Stimulated activated CD4-positive, alpha-beta T cell treated with anti-CD3 and anti-CD28 coated beads, TNF-alpha, amount 100 ng/mL, for 48 hours (primary cell): Measurements from ENCODE around the gene SCFD2.
"Not testable (repeated sequence)": the region's sequence is repeated elsewhere in the genome, so short reads cannot be mapped to it uniquely, and the experiment has no call there.

Experiments
- DNase-seq, 3 donors: peaks; one replicate each; pipeline ENCODE4 v3.0.0-alpha.2; 2020; ENCODE audit warnings: low read depth in 3 of 3

SCFD2 gene

DNA sequence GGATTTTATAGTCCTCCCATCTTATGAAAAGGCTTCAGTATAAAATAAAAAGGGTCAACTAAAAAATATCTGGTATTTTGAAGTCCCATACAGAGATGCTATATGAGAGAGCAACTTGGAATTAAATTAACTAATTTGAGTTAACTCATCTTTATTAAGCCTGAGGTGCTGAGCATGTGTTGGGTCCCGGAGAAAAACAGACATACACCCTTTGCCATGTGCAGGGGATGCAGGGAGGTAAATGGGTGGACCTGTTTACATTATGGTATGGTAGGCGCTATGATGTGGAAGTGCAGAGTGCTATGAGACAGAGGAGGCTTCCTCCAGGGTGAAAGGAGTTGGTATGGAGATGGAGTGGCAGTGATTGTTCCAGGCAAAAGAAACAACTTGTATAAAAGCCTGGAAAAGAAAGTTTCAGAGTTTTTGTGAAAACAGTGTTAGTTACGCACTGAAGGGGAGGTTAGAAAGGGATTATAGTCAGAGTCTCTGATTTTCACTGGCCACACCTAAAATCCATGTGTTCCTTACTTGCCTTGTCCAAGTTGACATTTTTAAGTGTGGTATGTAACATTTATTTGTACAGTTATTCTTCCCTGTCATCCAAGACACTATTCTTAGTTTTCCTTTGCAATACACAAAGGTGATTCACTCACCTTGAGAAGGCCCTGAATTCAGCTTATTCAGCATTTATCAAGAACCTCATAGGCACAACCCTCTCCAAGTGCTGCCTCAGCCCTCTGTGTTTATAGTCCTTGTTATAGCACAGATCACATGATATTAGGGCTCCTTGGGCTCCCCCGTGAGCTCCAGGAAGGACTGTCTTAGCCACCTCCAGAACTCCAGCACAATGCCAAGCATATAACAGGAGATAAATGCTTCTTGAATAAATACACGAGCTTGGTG is 351.7 kb downstream of the SCFD2 start:
- no peak for DNase-seq

DNA sequence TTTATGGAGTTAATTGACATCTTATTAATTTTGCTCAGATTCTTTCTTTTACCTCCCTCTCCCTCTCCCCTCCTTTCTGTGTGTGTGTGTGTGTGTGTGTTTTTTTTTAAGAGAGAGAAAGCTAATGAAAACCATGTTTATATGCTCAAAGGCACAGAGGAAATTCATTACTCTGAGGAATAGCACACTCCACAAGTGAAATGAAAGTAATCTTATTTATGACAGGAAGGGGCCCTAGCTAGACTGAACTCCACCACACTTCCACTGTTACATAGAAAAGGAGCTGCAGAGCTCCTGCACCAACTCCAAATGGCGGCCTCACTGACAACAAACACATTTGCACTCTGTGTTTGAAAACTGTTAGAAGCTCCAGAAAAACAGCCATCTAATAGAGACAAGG is 353.1 kb downstream of the SCFD2 start:
- no peak for DNase-seq

DNA sequence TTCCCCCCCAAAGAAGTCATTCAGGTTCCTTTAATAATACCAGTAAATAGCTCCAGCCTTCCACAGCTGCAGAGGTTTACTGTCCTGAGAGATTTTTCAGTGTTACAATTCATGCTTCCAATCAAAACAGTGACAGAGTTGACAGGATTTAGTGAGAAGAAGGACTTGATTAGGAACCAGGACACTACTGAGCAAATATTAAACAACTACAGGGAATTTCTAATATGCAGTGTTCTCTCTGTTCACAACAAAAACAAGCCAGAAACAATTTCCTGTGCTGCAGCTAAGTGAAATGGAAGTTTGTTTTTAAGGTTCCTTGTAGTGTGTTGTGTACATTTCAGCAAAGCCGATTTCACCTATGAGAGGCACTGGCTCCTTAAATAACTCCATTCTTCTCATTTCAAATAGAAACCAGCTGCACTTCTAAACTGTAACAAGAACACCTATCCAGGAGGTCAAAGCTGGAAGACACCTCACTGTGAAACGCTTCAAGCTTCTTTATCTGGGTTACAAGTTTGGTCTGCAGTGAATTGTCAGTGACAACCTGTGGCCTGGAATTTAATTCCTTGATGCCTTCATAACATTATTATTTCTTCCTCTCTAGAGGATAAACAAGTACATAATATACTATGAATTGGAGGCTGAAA is 354.5 kb downstream of the SCFD2 start:
- DNase-seq, result no peak

DNA sequence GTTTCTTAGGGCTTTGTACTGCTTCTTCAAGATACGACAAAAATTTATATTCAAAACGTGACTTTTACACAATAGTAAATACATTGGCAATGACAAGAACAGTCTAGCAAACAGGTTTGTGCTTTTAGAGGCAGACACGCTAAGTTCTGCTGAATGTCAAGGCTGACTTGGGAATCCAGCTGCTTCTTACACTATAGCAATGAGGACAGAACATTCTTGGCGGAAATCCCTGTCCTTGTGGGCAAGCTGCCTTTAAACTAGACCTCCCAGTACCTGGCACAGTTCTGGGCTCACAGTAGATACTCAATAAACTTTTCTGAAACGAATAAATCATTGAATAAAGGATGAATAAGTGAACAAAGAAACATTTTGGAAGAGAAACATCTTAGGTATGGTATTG is 355.5 kb downstream of the SCFD2 start:
- no peak for DNase-seq

DNA sequence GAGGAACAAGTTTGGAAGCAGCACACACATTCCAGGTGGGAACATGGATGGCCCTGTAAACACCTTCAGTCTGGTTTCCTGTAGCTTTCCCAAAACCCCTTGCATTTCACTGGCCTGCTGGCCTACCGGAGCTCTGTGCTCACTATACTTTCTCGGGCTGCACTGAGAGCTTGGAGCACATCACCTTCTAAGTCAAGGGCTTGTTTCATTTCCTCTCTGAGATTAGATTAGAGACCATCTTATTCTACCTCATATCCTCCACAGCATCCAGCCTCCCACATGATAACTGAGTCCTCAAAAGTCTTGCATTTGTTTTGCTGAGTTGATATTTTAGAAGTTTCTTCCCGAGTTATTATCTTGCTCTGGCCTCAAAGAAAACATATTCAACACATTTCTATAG is 356.0 kb downstream of the SCFD2 start:
- no peak for DNase-seq

DNA sequence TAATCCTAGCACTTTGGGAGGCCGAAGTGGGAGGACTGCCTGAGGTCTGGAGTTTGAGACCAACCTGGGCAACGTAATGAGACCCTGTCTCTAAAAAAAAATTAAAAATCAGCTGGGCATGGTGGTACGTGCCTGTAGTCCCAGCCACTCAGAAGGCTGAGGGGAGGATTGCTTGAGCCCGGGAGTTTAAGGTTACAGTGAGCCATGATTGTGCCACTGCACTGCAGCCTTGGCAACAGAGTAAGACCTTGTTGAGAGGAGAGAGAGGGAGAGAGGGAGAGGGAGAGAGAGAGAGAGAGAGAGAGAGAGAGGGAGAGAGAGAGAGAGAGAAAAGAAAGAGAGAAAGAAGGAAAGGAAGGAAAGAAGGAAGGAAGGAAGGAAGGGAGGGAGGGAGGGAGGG is 358.8 kb downstream of the SCFD2 start:
- DNase-seq, result no peak

DNA sequence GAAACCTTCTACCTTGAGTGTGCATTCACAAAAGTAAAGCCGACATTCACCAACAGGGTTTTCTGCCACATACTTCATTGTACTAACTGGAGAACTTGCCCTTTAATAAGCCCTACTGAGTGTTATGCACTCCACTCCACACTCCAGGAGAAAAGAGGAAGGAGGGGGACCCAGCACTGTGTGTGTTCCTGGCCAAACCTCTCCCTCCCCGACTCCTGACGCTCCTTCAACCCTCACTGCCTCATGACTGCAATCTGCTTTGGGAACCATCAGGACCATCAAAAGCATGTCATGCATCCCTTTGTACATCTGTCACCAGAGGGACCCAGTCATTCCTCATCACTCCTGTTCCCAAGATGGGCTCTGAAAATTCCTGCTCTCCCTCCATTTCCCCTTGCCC is 360.1 kb downstream of the SCFD2 start:
- DNase-seq, result no peak

DNA sequence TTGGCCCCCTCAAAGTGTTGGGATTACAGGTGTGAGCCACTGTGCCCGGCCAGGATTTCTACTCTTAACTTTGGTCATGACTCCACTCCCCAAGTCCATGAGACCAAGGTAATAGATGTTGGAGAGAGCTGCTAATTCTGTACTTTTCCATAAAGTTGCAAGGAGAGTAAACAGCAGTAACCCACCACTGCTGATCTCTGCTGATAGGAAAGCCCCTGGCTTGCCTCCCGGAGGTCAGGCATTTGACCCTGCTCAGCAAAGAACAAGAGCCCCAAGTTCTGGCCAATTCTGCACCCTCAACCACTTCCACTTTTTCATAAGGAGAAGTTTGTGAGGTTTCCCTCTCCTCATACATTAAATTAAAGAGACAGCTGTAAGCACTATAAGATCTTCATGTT is 360.7 kb downstream of the SCFD2 start:
- DNase-seq, result no peak

DNA sequence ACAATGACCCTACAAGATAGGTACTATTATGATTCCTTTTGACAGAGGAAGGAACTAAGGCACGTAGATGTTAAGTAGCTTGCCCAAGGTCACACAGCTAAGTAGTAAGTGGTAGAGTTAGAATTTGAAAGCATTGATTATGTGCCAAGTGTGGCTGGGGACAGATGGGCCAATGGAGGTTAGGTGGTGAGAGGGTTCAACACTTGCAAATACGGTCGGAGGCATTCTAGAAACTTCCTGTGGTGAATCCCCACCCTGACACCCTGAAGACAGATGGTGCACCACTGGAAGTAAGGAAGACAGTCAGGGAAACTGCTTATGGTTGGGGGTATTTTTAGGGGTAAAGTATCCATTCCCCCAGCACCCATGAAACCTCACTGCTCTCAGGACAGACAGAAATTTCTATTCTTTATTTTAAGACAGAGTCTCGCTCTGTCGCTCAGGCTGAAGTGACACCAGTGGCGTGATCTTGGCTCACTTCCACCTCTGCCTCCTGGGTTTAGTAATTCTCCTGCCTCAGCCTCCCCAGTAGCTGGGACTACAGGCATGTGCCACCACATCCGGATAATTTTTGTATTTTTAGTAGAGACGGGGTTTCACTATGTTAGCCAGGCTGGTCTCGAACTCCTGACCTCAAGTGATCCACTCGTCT is 361.2 kb downstream of the SCFD2 start:
- DNase-seq, result no peak

DNA sequence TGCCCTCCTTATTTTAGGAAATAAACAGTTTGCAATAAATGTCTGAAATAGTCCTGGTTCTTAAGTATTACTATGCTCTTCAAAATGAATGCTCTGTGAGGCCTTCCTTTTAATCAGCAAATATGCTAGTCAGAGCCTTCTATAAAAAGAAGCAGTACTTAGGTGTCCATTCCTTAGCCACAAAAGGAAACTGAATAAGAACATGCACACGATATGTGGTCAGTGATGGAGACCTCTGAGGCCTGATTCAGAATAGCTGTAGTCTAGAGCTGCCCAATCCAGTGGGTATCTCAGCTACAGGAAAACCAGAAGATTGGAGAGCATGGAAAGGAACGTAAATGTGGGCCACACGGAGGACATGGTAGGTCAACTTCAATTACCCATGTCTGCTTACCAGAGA is 361.9 kb downstream of the SCFD2 start:
- no peak for DNase-seq

DNA sequence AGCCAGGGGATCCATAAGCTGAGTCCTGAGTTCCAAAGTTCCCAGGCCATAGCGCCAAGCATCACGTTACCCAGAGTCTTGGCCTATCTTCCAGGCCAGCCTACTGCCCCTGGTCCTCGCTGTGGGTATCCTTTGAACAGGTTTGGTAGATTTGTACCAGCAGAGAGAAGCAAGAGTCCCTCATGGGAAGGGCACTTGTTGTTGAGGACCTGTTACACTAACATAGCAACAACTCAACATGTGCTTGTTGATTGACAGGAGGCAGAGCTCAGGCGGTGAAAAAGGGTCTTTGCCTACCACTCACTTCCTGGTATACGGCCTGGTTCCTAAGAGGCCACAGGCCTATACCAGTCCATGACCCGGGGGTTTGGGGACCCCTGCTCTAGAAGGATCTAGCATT is 365.3 kb downstream of the SCFD2 start:
- DNase-seq, result no peak

DNA sequence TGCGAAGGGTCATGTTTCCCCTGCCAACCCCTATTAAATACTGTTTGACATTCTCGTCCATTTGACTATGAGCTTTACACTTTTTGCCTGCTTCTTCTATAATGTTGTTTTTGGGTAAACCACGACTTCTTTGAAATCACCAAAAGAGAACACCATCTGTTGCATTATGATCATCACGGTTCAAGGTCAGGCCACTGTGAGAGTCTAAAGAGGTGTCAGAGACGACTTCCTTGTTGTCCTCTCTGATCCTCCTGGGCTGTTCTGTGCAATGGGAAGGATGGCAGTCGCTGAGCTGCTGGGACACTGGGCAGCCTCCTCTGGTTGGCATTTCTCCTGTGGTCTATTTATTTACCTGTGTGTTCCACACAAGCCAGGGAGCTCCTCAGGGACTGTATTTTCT is 366.2 kb downstream of the SCFD2 start:
- DNase-seq, result no peak

DNA sequence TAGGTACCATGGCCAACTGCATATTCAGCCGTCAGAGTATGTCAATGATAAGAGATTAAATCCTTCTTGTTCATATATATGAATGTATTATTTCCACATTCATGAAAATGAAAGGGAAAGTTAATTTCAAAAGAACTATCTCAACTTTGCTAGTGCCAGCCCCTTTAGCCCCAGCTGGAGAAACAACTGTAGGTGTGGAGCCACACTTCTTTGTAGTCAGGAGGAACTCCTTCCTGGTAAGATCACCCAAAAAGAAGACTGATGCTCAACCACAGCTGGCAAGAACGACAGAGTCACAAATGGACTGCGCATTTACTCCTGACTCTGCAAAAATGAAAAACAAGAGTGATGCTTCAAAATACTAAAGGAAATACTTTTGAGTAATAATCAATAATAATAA is 367.4 kb downstream of the SCFD2 start:
- DNase-seq, result no peak

DNA sequence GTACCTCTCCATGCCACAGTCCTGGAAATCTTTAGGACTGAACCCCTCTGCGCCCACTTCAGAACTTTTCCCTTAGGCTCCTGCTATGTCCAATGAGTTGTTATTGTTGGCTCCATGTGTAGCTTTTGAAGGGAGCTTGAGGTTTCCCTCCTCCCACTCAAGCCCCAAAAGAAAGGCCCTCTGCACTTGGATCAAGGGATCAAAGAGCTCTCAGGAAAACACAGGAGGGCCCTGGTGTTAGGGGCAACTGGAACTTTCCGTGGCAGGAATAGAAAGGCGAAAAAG is 368.8 kb downstream of the SCFD2 start:
- no peak for DNase-seq

DNA sequence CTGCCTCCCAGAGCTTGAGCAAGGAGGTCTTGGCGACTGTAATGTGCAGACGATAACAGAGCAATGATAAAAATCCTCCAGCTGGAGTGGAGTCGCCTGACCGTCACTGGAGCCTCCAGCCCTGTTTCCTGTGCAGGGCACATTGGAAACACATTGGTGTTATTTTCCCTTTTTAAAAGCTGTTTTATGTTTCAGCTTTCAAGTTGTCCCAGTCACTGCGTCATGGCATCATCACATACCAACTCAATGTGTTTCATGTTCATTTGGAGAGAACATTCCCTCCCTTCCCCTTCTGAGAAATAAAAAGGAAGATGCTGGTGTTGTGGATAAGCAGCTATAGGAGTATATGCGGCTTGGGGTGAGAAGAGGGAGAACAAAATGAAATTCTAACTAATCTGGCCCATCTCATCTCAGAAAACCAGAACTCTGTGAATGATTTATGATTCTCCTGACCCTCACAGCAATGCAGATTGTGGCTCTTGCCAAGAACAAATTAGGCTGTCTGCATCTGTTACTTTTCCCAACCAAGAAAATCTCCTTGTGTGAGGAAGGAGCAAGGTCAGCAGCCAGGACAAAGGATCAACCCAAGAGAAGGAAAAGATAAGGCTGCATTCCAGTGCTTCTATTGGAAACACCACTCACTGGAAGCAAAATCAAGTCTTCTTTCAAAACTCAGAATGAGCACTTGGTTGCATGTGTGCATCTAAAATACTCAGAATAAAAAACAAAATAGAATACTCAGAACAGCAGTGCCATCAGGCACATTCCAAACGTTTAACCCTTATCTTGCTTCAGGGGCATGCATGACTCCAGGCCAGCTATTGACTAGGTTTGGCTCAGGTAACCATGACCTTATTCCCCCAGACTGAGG is 369.4 kb downstream of the SCFD2 start:
- no peak for DNase-seq

DNA sequence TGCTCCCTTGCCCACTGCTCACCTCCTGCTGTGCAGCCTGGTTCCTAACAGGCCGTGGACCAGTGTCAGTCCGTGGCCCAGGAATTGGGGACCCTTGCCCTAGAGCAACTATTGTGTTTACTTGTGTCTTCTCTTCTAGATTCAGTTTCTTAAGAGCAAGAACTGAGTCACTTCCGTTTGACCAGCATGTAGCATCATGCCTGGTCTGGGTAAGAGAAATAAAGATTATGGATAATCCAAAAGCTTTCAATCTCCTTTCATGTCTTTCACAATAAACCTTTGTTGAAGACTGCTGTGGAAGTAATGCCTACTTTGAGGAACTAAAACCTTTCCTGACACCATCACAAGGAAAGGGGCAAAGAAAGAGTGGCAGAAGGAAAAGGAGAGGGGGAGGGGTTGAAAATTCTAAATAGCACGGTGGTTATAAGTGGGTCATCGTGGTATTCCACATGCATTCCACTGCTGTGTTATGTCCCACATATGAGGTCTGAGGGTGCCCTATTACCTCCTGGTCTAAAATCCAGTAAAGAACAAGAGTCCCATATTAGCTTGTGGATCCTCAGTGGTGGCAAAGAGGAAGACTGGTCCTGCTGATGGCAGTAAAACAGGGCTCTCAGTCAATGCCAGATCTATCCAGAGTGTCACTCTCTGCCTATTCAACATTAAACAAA is 370.4 kb downstream of the SCFD2 start:
- DNase-seq, result no peak

DNA sequence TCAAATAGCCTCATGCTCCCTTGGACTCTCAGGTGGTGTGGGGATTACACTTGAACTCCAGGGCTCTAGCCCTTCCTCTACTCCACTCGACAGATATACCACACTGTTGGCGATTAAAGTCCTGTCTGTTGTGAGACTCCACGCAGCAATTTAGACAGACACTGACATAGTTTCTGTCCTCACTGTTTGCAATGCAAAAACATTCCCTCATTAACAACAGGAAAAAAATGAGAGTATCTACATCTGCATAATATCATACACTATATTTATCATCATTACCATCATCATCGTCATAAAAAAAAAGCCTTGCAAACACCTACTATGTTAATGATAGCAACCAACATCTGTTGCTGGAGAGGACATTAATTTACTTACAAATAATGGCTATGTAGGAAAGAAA is 371.3 kb downstream of the SCFD2 start:
- no peak for DNase-seq

DNA sequence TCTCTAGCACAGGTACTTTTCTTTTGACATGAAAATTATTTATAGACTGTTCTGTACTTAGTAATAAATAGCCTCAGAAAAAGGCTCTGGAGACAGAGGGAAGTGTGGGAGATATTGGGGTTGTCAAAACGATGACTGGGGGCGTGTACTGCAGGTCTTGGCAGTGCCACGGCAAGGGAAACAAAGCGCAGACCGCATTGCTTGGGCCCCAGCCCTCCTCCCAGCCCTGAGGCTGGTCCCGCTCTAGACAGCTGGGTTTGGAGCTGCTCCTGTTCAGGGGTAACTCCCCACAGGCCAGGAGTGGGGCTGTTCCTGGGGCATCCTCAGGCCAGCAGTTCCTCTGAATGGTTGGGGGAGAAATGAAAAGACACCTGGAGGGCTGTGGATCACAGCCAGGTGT is 372.1 kb downstream of the SCFD2 start:
- no peak for DNase-seq

DNA sequence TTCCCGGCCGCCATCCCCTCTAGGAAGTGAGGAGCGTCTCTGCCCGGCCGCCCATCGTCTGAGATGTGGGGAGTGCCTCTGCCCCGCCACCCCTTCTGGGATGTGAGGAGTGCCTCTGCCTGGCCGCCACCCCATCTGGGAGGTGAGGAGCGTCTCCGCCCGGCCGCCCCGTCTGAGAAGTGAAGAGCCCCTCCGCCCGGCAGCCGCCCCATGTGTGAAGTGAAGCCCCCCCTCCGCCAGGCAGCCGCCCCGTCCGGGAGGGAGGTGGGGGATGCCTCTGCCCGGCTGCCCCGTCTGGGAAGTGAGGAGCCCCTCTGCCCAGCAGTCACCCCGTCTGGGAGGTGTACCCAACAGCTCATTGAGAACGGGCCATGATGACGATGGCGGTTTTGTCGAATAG is 373.3 kb downstream of the SCFD2 start:
- not testable (repeated sequence) for DNase-seq

DNA sequence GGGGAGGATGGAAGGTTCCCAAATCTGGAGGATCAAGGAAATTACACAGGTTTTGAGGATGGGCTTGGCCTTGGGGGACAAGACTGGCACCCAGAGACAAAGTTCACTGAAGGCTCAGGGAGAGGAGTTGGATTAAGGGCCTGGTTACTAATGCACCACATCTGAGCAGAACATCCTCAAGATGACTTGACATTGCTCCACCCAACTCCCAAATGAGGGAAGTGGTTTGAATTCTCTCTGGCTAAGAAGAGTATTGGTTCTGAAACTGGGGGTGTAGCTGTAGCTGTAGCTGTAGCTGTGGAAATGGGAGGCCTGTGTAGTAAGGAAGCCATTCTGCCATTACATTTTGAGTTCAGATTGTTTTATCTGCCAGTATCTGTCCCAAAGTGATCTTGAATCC is 374.4 kb downstream of the SCFD2 start:
- DNase-seq, result no peak

DNA sequence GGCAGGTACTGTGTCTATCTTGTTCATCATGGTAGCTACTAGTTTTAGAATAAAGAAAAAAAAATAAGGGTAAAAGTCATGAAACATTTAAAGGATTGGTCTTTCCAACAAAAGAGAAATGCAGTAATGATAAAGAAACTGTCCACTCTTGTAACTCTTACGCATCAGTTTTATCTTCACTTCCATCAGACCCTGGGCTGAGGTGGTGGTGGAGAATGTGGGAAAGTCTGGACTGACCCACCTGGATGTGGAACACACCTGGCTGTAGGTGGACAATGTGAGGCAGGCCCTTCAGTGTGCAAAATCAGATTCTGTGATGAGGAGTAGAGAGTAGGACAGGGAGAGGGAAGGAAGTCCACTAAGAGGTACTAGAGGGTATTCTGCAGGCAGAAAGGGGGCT is 375.2 kb downstream of the SCFD2 start:
- no peak for DNase-seq

DNA sequence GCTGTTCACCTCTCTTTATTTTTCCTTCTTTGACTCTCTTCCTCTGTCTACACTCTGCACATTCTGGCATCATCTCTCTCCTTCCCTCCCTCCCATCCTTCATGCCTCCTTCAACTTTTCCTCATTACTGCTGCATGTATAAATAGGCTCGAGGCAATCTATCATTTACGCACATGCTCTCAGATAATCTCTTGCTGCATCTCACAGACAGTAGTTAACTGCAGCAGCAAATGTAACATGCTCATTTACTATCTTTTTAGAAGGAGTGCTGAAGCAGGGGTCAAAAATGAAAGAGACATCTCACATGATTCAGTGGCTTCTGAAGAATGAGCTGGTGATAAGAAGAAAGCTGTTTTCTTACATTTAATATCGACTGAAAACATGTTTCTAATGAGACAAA is 376.0 kb downstream of the SCFD2 start:
- DNase-seq, result no peak
